SK-N-SH (cell line): ENCODE results near the gene TM2D3.

Source experiments
- ELF1 ChIP-seq: IDR thresholded peaks from 2 replicates; pipeline ENCODE4 v1.4.0; 2012
- EP300 ChIP-seq, 2 experiments: IDR thresholded peaks; 2 replicates each; pipeline versions ENCODE4 v1.4.0 to v1.6.1; 2012; ENCODE audit warnings: borderline replicate concordance in 1 of 2, low read depth in 1 of 2, low read length in 1 of 2
- EZH2phosphoT487 ChIP-seq: fragments of 200-600 bp; sonication (generic); IDR thresholded peaks from 2 replicates; pipeline ENCODE4 v1.6.1; 2017; ENCODE audit warnings: low read depth, mixed run types, mild to moderate bottlenecking, antibody characterized with exemption, moderate library complexity, borderline replicate concordance
- NFIC ChIP-seq: IDR thresholded peaks from 2 replicates; pipeline ENCODE4 v1.4.0; 2012; ENCODE audit warnings: borderline replicate concordance
- RAD21 ChIP-seq: IDR thresholded peaks from 2 replicates; pipeline ENCODE4 v1.6.1; 2012; ENCODE audit warnings: mild to moderate bottlenecking, low read length
- RCOR1 ChIP-seq: fragments of 150-350 bp; IDR thresholded peaks from 2 replicates; pipeline ENCODE4 v1.6.1; 2017; ENCODE audit warnings: antibody characterized with exemption, low read length
- RFX5 ChIP-seq: IDR thresholded peaks from 2 replicates; pipeline ENCODE4 v1.6.1; 2012; ENCODE audit warnings: mild to moderate bottlenecking, improper control_type of control experiment, low read length
- SMC3 ChIP-seq: IDR thresholded peaks from 2 replicates; pipeline ENCODE4 v1.6.1; 2012; ENCODE audit warnings: low read depth, low read length, improper control_type of control experiment
- TAF1 ChIP-seq: IDR thresholded peaks from 2 replicates; pipeline ENCODE4 v1.6.1; 2012; ENCODE audit warnings: low read depth, mild to moderate bottlenecking, low read length, moderate library complexity, borderline replicate concordance
- USF1 ChIP-seq: IDR thresholded peaks from 2 replicates; pipeline ENCODE4 v1.4.0; 2012; ENCODE audit warnings: low read depth, borderline replicate concordance
- YY1 ChIP-seq: IDR thresholded peaks from 2 replicates; pipeline ENCODE4 v1.4.0; 2012; ENCODE audit warnings: low read depth, mild to moderate bottlenecking
- TF ChIP-seq, protein P1 (sequence below): fragments of 200-600 bp; sonication (generic); IDR thresholded peaks from 2 replicates; pipeline ENCODE4 v1.6.1; 2017; ENCODE audit warnings: antibody characterized with exemption, mild to moderate bottlenecking, moderate library complexity
- TF ChIP-seq, protein P2 (sequence below): fragments of 150-350 bp; IDR thresholded peaks from 2 replicates; pipeline ENCODE4 v1.6.1; 2017; ENCODE audit warnings: antibody characterized with exemption, low read length, low read depth, borderline replicate concordance
- TF ChIP-seq, protein P3 (sequence below): IDR thresholded peaks from 2 replicates; pipeline ENCODE4 v1.4.0; 2012; ENCODE audit warnings: low read depth, borderline replicate concordance

DNA sequence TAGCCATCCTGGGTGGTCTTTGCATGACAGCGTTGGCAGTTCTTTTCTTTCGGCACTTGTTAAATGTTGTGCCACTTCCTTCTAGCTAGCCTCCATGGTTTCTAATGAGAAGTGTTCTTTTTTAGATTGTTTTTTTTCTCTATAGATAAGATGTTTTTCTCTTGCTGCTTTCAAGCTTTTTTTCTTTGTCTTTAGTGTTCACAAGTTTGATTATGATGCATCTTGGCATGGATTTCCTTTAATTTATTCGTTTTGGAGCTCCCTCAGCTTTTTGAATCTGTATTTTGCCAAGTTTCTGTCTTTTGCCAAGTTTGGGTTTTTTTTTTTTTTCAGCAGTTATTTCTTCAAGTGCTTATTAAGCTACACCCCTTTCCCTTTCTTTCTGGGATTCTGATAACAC lies 53.1 kb downstream of the TM2D3 start:
- TF ChIP-seq EP300 (IDR thresholded peaks at IDR 0.05; ENCODE audit: borderline replicate concordance in 1 of 2, low read depth in 1 of 2, low read length in 1 of 2) (no peak), RAD21 (no peak), TAF1 (no peak), EZH2phosphoT487 (no peak), NFIC (no peak), RFX5 (no peak), RCOR1 (no peak), ELF1 (no peak), SMC3 (no peak), YY1 (no peak), USF1 (no peak)
- TF ChIP-seq, protein P1, sequence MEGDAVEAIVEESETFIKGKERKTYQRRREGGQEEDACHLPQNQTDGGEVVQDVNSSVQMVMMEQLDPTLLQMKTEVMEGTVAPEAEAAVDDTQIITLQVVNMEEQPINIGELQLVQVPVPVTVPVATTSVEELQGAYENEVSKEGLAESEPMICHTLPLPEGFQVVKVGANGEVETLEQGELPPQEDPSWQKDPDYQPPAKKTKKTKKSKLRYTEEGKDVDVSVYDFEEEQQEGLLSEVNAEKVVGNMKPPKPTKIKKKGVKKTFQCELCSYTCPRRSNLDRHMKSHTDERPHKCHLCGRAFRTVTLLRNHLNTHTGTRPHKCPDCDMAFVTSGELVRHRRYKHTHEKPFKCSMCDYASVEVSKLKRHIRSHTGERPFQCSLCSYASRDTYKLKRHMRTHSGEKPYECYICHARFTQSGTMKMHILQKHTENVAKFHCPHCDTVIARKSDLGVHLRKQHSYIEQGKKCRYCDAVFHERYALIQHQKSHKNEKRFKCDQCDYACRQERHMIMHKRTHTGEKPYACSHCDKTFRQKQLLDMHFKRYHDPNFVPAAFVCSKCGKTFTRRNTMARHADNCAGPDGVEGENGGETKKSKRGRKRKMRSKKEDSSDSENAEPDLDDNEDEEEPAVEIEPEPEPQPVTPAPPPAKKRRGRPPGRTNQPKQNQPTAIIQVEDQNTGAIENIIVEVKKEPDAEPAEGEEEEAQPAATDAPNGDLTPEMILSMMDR, result no peak
- TF ChIP-seq, protein P2, sequence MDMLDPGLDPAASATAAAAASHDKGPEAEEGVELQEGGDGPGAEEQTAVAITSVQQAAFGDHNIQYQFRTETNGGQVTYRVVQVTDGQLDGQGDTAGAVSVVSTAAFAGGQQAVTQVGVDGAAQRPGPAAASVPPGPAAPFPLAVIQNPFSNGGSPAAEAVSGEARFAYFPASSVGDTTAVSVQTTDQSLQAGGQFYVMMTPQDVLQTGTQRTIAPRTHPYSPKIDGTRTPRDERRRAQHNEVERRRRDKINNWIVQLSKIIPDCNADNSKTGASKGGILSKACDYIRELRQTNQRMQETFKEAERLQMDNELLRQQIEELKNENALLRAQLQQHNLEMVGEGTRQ, result no peak
- TF ChIP-seq, protein P3, sequence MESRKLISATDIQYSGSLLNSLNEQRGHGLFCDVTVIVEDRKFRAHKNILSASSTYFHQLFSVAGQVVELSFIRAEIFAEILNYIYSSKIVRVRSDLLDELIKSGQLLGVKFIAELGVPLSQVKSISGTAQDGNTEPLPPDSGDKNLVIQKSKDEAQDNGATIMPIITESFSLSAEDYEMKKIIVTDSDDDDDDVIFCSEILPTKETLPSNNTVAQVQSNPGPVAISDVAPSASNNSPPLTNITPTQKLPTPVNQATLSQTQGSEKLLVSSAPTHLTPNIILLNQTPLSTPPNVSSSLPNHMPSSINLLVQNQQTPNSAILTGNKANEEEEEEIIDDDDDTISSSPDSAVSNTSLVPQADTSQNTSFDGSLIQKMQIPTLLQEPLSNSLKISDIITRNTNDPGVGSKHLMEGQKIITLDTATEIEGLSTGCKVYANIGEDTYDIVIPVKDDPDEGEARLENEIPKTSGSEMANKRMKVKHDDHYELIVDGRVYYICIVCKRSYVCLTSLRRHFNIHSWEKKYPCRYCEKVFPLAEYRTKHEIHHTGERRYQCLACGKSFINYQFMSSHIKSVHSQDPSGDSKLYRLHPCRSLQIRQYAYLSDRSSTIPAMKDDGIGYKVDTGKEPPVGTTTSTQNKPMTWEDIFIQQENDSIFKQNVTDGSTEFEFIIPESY, result no peak
